Skeletal muscle satellite cell (primary cell): Measurements from ENCODE around the gene EARS2.

Experiments used
- H3K27me3 ChIP-seq: 2 replicates; pipeline ENCODE4 v1.7.0; 2013; ENCODE audit warnings: low read length; ENCODE audit not compliant: control insufficient read depth, insufficient read depth
- H3K36me3 ChIP-seq: 2 replicates; pipeline ENCODE4 v1.7.0; 2013; ENCODE audit warnings: mild to moderate bottlenecking, control low read depth, low read length; ENCODE audit not compliant: insufficient read depth
- H3K4me1 ChIP-seq: 2 replicates; pipeline ENCODE4 v1.7.0; 2013; ENCODE audit warnings: low read length; ENCODE audit not compliant: control insufficient read depth, insufficient read depth
- H3K4me2 ChIP-seq: 2 replicates; pipeline ENCODE4 v1.7.0; 2013; ENCODE audit warnings: mild to moderate bottlenecking, low read length
- H3K4me3 ChIP-seq: 2 replicates; pipeline ENCODE4 v1.7.0; 2013; ENCODE audit warnings: low read length
- H3K9ac ChIP-seq: 2 replicates; pipeline ENCODE4 v1.7.0; 2013; ENCODE audit warnings: mild to moderate bottlenecking, low read depth, low read length, moderate library complexity
- H3K9me3 ChIP-seq: replicated peaks from 2 replicates; pipeline ENCODE4 v1.7.0; 2013; ENCODE audit warnings: mild to moderate bottlenecking, control low read depth, low read length

The EARS2 gene

GRCh38 chr16:23580391-23580790 lies 23.2 kb upstream of the EARS2 start:
- no peak overlapping the region for H3K4me2 ChIP-seq
- no peaks in the 10 kb centered on the region for H3K27me3 ChIP-seq
- H3K36me3 ChIP-seq = peaks cover 51% of the 10 kb centered on the region
- H3K9ac ChIP-seq = no peak overlapping the region
- no peak overlapping the region for H3K4me3 ChIP-seq
- no peaks in the 10 kb centered on the region for H3K4me1 ChIP-seq
- no peaks in the 10 kb centered on the region for H3K9me3 ChIP-seq

DNA sequence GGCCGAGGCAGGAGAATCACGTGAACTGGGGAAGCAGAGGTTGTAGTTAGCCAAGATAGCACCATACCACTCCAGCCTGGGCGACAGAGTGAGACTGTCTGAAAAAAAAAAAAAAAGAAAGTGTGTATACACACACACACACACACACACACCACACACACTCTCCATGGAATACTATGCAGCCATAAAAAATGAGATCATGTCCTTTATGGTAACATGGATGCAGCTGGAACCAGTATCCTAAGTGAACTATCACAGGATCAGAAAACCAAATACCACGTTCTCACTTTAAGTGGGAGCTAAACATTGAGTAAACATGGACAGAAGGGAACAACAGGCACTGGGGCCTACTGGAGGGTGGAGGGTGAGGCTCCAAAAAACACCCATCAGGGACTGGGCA lies 22.2 kb upstream of the EARS2 start:
- Histone ChIP-seq H3K4me2 (no peak overlapping the region), H3K9me3 (no peaks in the 10 kb centered on the region), H3K9ac (no peak overlapping the region), H3K36me3 (peaks cover 43% of the 10 kb centered on the region), H3K4me1 (no peaks in the 10 kb centered on the region), H3K27me3 (no peaks in the 10 kb centered on the region), H3K4me3 (no peak overlapping the region)

DNA sequence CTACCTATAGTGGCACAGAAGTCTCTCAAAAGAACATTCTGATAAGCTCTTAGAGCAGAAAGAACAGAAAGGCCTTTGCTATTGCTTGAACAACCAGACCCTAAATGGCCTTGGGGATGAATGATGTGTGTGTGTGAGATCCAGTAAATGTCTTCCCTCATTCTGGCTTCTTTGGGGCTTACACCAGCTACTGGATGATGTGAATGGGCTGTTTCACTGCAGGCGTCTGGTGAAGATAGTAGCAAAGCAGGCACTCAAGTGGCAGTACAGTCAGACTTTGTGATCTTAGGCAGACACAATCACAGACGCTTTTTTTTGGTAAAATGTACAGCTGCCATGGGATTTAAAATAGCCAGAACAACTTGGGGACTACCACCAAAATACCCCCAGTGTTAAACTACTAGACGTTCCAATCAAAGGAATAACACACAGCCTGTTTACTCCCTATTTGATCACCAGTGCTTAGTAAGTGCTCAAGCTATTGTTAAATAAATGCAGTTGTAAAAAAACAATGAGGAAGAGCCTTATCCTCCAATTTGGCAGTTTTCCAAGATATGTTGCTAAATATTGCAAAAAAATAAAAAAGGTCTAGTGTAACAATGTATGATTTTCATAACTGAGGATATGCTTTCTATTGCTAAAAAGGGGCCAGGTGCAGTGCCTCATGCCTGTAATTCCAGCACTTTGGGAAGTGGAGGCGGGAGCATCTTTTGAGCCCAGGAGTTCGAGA lies 21.1 kb upstream of the EARS2 start:
- H3K4me1 ChIP-seq = no peaks in the 10 kb centered on the region
- no peak overlapping the region for H3K9ac ChIP-seq
- H3K27me3 ChIP-seq = no peaks in the 10 kb centered on the region
- no peak overlapping the region for H3K4me3 ChIP-seq
- H3K9me3 ChIP-seq = no peaks in the 10 kb centered on the region
- no peak overlapping the region for H3K4me2 ChIP-seq
- H3K36me3 ChIP-seq = peaks cover 51% of the 10 kb centered on the region

GRCh38 chr16:23577493-23577892 lies 20.3 kb upstream of the EARS2 start:
- no peak overlapping the region for H3K4me3 ChIP-seq
- H3K9ac ChIP-seq = no peak overlapping the region
- no peaks in the 10 kb centered on the region for H3K27me3 ChIP-seq
- H3K9me3 ChIP-seq = no peaks in the 10 kb centered on the region
- no peaks in the 10 kb centered on the region for H3K4me1 ChIP-seq
- peaks cover 58% of the 10 kb centered on the region for H3K36me3 ChIP-seq
- H3K4me2 ChIP-seq = no peak overlapping the region

GRCh38 chr16:23575834-23576233 lies 18.7 kb upstream of the EARS2 start:
- H3K9ac ChIP-seq = no peak overlapping the region
- H3K27me3 ChIP-seq = no peaks in the 10 kb centered on the region
- H3K4me2 ChIP-seq = no peak overlapping the region
- peaks cover 61% of the 10 kb centered on the region for H3K36me3 ChIP-seq
- H3K9me3 ChIP-seq = no peaks in the 10 kb centered on the region
- no peak overlapping the region for H3K4me3 ChIP-seq
- H3K4me1 ChIP-seq = no peaks in the 10 kb centered on the region

GRCh38 chr16:23573817-23574216 lies 16.7 kb upstream of the EARS2 start:
- Histone ChIP-seq H3K4me2 (no peak overlapping the region), H3K4me3 (no peak overlapping the region), H3K9me3 (no peaks in the 10 kb centered on the region), H3K27me3 (no peaks in the 10 kb centered on the region), H3K9ac (no peak overlapping the region), H3K4me1 (no peaks in the 10 kb centered on the region), H3K36me3 (peaks cover 63% of the 10 kb centered on the region)

DNA sequence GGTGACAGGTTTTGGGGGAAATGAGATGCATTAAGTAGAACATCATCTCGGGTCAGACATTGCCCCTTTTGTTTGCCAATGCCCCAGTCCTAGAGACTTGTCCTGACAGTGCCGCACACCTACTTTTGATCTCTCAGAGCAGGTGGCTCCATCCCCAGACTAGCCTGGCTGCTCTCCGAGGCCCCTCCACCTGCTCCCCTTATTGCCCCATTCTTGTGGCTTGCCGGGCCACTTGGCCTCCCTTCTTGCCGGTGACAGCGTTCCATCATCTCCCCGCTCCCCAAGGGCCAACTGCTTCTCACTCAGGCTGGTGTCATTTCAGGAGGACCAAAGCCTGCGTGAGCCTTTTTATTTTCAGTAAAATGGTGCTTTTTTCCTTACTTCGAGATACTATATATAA lies 15.2 kb upstream of the EARS2 start:
- H3K27me3 ChIP-seq = no peaks in the 10 kb centered on the region
- peaks cover 70% of the 10 kb centered on the region for H3K36me3 ChIP-seq
- H3K4me2 ChIP-seq = no peak overlapping the region
- H3K4me1 ChIP-seq = no peaks in the 10 kb centered on the region
- H3K9ac ChIP-seq = no peak overlapping the region
- no peak overlapping the region for H3K4me3 ChIP-seq
- H3K9me3 ChIP-seq = no peaks in the 10 kb centered on the region

DNA sequence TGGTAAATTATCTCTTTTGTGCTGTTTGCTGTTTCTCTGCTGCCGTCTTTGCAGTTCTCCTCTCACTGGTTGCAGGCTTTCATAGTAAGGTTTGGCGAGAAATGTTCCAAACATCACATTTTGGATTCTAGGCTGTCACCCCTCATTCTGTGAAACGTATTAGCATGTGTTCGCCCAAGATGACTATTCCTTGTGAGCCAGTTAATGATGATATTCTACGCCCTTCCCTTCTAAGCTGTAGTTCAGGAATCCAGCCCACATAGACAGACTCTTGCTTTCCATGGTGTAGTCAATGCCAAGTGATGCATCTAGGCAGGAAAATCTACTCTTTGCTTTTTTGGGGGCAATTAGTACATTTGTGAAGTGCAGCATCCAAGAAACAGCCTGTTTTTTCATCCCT lies 14.7 kb upstream of the EARS2 start:
- no peaks in the 10 kb centered on the region for H3K4me1 ChIP-seq
- H3K27me3 ChIP-seq = no peaks in the 10 kb centered on the region
- no peak overlapping the region for H3K9ac ChIP-seq
- no peak overlapping the region for H3K4me3 ChIP-seq
- no peaks in the 10 kb centered on the region for H3K9me3 ChIP-seq
- no peak overlapping the region for H3K4me2 ChIP-seq
- H3K36me3 ChIP-seq = peaks cover 75% of the 10 kb centered on the region

- Histone ChIP-seq H3K4me2 (no peak overlapping the region), H3K9me3 (no peaks in the 10 kb centered on the region), H3K4me1 (no peaks in the 10 kb centered on the region), H3K4me3 (no peak overlapping the region), H3K9ac (no peak overlapping the region), H3K36me3 (peaks cover 76% of the 10 kb centered on the region), H3K27me3 (no peaks in the 10 kb centered on the region)
These were observed 14.0 kb upstream of the EARS2 start for GRCh38 chr16:23570992-23571632.

DNA sequence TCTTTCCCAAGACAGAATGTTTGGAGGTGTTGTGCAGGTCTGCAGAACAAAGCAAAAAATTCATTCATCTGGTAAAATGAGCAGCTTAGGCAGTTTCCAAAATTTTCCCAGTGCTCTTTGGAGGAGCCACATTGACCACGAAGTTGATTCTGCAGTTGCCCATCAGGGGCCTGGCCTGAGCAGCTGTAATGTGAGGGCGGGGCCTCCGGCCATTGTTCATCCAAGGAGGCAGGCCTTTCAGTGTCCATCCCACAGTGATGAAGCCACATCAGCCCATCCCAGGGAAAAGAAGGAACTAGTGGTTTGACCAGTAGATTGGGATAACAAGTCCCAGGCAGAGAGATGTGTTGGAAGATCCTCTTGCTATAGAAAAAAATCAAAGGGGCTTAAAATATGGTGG lies 10.5 kb upstream of the EARS2 start:
- Histone ChIP-seq H3K9me3 (no peaks in the 10 kb centered on the region), H3K4me2 (no peak overlapping the region), H3K4me1 (no peaks in the 10 kb centered on the region), H3K9ac (no peak overlapping the region), H3K27me3 (no peaks in the 10 kb centered on the region), H3K36me3 (peaks cover 79% of the 10 kb centered on the region), H3K4me3 (no peak overlapping the region)

GRCh38 chr16:23566724-23567123 lies 9.6 kb upstream of the EARS2 start:
- Histone ChIP-seq H3K9me3 (no peaks in the 10 kb centered on the region), H3K27me3 (no peaks in the 10 kb centered on the region), H3K4me2 (no peak overlapping the region)

More at GRCh38 chr16:23566724-23567123, 9.6 kb upstream of the EARS2 start:
- no peak overlapping the region for H3K9ac ChIP-seq
- no peak overlapping the region for H3K4me3 ChIP-seq
- H3K4me1 ChIP-seq = no peaks in the 10 kb centered on the region
- peaks cover 80% of the 10 kb centered on the region for H3K36me3 ChIP-seq
